ENCODE data around the gene LRRN2. TPM values are rescaled to one million over a fixed set of nuclear protein-coding genes. Genes with fewer than 3 reads are reported as not detected.

The LRRN2 gene
- total RNA-seq, 1 donor from 2014 or later, result 2.1 TPM

DNA sequence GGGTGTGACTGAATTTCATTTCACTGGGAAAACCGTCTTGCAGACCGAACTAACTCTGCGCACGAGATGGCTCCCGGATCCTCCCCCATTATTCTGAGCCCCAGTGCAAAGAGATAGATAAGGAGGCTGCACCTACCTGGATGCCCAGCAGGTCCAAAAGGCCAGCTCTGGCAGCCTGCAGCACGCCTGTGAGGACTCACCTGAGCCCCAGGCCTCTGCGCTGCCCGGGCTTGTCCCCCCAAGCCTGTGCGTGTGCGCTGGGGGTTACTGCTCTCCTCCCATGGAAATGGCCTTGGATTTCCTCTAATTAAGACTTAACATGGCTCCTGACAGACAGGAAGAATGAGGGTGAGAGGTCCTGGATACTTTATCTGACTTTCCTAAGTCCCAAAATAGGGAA lies 85.9 kb downstream of the LRRN2 start:
- no peak overlapping the region for H3K4me3 ChIP-seq (ENCODE audit: low read length in 3 of 3)
- no peak overlapping the region for H3K9ac ChIP-seq (ENCODE audit: low read depth in 1 of 3, low read length in 3 of 3)
- H3K9me3 ChIP-seq (ENCODE audit: control insufficient read depth in 3 of 3, low read length in 3 of 3), result no peaks in the 10 kb centered on the region
- peaks cover 0 to 2% (median 0%) of the 10 kb centered on the region in 3 donors for H3K36me3 ChIP-seq (ENCODE audit: control insufficient read depth in 3 of 3, insufficient read depth in 3 of 3, low read length in 3 of 3)
- H3K27ac ChIP-seq (ENCODE audit: low read depth, low read length), result no peak overlapping the region
- no peaks in the 10 kb centered on the region for H3K4me1 ChIP-seq (ENCODE audit: control insufficient read depth in 3 of 3, insufficient read depth in 3 of 3, low read length in 3 of 3)
- peaks cover 0 to 4% (median 2%) of the 10 kb centered on the region in 3 donors for H3K27me3 ChIP-seq (ENCODE audit: control insufficient read depth in 3 of 3, insufficient read depth in 3 of 3, low read length in 3 of 3)

DNA sequence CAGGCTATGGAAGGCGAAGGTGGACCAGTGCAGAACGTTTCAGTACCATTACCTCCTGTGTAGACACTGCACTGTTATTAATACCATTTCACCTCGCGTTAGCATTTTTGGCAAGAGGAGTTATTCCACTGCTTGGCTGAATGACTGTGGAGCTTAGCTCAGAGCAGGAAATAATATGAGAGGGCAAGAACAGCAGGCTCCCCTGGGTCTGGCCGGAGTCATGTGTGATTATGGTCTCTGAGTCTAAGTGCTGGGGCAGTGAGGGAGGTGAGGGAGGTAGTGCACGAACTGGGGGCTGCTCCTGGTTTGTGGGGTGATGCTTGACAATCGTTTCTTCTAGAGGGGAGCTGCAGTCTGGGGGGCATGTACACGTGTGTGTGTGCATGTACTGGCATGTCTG lies 86.4 kb downstream of the LRRN2 start:
- Histone ChIP-seq H3K27ac (ENCODE audit: low read depth, low read length) (no peak overlapping the region), H3K27me3 (ENCODE audit: control insufficient read depth in 3 of 3, insufficient read depth in 3 of 3, low read length in 3 of 3) (peaks cover 0 to 3% (median 2%) of the 10 kb centered on the region in 3 donors), H3K9me3 (ENCODE audit: control insufficient read depth in 3 of 3, low read length in 3 of 3) (no peaks in the 10 kb centered on the region), H3K9ac (ENCODE audit: low read depth in 1 of 3, low read length in 3 of 3) (no peak overlapping the region), H3K4me3 (ENCODE audit: low read length in 3 of 3) (no peak overlapping the region), H3K4me1 (ENCODE audit: control insufficient read depth in 3 of 3, insufficient read depth in 3 of 3, low read length in 3 of 3) (no peaks in the 10 kb centered on the region), H3K36me3 (ENCODE audit: control insufficient read depth in 3 of 3, insufficient read depth in 3 of 3, low read length in 3 of 3) (peaks cover 0 to 2% (median 0%) of the 10 kb centered on the region in 3 donors)

DNA sequence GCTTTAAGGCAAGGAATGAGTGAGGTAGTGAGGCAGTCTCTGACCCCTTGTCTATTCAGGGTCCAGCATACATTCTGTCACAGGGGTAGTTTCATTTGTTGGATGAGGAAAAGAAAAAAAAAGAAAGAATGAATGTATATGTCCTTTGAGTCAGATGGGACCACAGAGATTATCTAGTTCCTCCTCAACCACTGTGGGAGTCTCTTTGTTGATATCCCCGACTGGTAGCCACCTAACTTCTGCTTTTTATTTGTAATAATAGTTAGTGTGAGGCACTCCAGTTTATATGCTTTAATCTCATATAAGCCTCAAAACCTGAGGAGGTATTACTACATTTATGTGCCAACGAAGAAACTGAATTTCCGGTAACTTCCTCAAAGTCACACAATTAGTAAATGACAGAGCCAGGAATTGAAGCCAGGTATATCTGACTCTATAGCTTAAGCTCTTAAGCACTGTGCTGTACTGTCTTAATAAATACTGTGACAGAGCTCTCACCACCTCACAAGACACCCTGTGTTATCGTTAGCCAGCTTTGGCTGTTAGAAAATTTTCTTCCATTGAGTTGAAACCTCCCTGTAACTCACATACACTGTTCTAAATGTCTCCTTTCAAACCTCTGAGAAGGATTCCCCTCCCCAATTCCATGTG lies 87.1 kb downstream of the LRRN2 start:
- Histone ChIP-seq H3K4me3 (ENCODE audit: low read length in 3 of 3) (no peak overlapping the region), H3K27me3 (ENCODE audit: control insufficient read depth in 3 of 3, insufficient read depth in 3 of 3, low read length in 3 of 3) (peaks cover 0 to 2% (median 0%) of the 10 kb centered on the region in 3 donors)

DNA sequence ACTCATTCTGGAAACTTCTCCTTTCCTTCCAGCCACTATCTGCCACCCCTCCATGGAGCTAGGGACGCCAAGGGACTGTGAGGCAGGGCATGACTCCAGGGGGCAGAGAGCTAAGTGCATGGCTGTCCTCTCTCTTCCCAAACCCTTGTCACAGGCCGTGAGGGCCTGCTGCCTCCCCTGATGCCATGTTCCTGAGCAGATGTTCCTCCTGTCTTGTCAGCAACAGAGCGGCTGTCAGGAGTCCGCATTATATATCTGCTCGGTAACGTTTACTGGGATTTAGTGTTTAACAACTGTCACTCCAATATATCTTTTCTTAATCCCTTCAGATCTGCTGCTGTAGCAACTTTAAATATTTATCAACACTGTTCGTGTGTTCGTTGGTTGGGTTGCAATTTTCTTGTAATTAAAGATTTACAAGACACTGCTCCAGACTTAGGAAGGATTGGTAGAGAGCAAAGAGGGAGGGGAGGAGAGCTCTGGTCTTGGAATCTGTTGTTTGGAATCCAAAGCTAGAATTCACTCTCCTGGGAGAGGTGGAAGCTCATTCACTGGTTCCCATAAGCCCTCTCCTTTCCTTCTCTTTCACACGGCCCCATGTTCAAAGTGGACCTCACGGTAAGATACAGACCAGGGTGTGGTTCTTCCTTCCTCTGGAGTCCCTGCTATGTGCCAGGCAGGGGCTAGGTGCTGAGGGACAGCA lies 93.1 kb downstream of the LRRN2 start:
- H3K4me3 ChIP-seq (ENCODE audit: low read length in 3 of 3), result no peak overlapping the region
- no peak overlapping the region for H3K9ac ChIP-seq (ENCODE audit: low read depth in 1 of 3, low read length in 3 of 3)
- no peak overlapping the region for H3K27ac ChIP-seq (ENCODE audit: low read depth, low read length)
- H3K36me3 ChIP-seq (ENCODE audit: control insufficient read depth in 3 of 3, insufficient read depth in 3 of 3, low read length in 3 of 3), result no peaks in the 10 kb centered on the region
- H3K27me3 ChIP-seq (ENCODE audit: control insufficient read depth in 3 of 3, insufficient read depth in 3 of 3, low read length in 3 of 3), result no peaks in the 10 kb centered on the region
- H3K4me1 ChIP-seq (ENCODE audit: control insufficient read depth in 3 of 3, insufficient read depth in 3 of 3, low read length in 3 of 3), result peaks cover 0 to 6% (median 0%) of the 10 kb centered on the region in 3 donors
- no peaks in the 10 kb centered on the region for H3K9me3 ChIP-seq (ENCODE audit: control insufficient read depth in 3 of 3, low read length in 3 of 3)

More for the DNA sequence above, 87.1 kb downstream of the LRRN2 start:
- H3K9me3 ChIP-seq (ENCODE audit: control insufficient read depth in 3 of 3, low read length in 3 of 3), result no peaks in the 10 kb centered on the region
- H3K4me1 ChIP-seq (ENCODE audit: control insufficient read depth in 3 of 3, insufficient read depth in 3 of 3, low read length in 3 of 3), result no peaks in the 10 kb centered on the region
- H3K9ac ChIP-seq (ENCODE audit: low read depth in 1 of 3, low read length in 3 of 3), result no peak overlapping the region
- no peak overlapping the region for H3K27ac ChIP-seq (ENCODE audit: low read depth, low read length)
- H3K36me3 ChIP-seq (ENCODE audit: control insufficient read depth in 3 of 3, insufficient read depth in 3 of 3, low read length in 3 of 3), result peaks cover 0 to 2% (median 0%) of the 10 kb centered on the region in 3 donors

DNA sequence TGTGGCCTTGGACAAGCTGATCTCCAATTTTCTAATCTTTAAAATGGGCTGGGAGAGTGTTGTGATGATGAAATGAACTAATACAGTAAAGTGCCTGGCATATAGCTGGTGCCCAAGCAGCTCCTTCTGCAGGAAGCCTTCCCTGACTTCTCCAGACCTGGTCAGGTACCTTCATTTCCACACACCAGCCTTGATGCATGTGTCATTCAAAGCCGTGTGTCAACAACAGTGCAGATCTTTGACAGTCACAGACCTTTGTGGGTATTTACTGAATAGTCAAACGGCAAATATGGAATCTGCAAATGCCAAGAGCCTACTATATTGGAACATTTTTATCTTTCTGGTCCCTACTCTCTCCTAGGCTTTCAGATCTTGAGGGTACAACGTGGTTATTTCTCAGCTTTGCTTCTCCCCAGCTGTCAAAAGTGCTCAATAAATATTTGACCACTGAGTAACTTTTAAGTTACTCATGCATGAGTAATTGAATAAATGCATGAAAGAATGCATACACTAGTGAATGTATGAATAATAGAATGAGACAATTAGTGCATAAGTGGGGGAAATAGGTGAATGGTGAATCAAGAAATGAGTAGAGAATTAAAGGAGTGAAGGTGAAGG lies 94.0 kb downstream of the LRRN2 start:
- no peaks in the 10 kb centered on the region for H3K9me3 ChIP-seq (ENCODE audit: control insufficient read depth in 3 of 3, low read length in 3 of 3)
- no peak overlapping the region for H3K4me3 ChIP-seq (ENCODE audit: low read length in 3 of 3)
- peaks cover 0 to 6% (median 0%) of the 10 kb centered on the region in 3 donors for H3K4me1 ChIP-seq (ENCODE audit: control insufficient read depth in 3 of 3, insufficient read depth in 3 of 3, low read length in 3 of 3)

DNA sequence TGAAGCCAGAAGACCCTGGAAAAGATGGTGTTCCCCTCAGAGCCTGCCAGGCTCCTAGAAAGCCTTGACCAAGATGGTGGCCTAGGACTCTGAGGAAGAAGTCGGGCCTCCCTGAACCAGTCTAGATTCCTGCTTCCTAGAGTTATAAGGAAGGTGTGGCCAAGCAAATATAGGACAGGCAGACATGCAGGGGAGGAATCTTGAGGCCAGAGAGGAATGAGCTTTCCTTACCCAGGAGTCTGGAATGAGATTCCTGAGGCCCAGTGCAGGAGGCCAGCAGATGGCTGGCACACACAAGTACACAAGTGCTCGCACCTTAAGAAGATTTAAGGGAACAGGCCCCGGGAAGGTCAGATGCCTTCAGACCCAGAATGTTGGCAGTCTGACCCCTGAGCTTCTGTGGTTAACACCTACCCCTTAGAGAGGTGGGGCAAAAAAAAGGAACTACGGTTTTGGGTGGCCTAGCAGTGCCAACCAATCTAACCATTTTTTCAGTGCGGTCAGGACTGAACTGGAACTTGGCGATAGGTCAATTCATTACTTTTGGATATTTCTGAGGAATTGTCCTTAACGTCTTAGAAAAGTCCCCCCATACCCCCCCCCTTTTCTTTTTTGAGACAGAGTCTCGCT lies 96.0 kb downstream of the LRRN2 start:
- Histone ChIP-seq H3K4me1 (ENCODE audit: control insufficient read depth in 3 of 3, insufficient read depth in 3 of 3, low read length in 3 of 3) (peaks cover 0 to 6% (median 0%) of the 10 kb centered on the region in 3 donors), H3K9me3 (ENCODE audit: control insufficient read depth in 3 of 3, low read length in 3 of 3) (no peaks in the 10 kb centered on the region), H3K36me3 (ENCODE audit: control insufficient read depth in 3 of 3, insufficient read depth in 3 of 3, low read length in 3 of 3) (no peaks in the 10 kb centered on the region), H3K9ac (ENCODE audit: low read depth in 1 of 3, low read length in 3 of 3) (no peak overlapping the region), H3K27me3 (ENCODE audit: control insufficient read depth in 3 of 3, insufficient read depth in 3 of 3, low read length in 3 of 3) (no peaks in the 10 kb centered on the region), H3K27ac (ENCODE audit: low read depth, low read length) (no peak overlapping the region), H3K4me3 (ENCODE audit: low read length in 3 of 3) (no peak overlapping the region)

More for the DNA sequence above, 94.0 kb downstream of the LRRN2 start:
- H3K36me3 ChIP-seq (ENCODE audit: control insufficient read depth in 3 of 3, insufficient read depth in 3 of 3, low read length in 3 of 3), result no peaks in the 10 kb centered on the region
- no peak overlapping the region for H3K9ac ChIP-seq (ENCODE audit: low read depth in 1 of 3, low read length in 3 of 3)
- H3K27me3 ChIP-seq (ENCODE audit: control insufficient read depth in 3 of 3, insufficient read depth in 3 of 3, low read length in 3 of 3), result no peaks in the 10 kb centered on the region
- no peak overlapping the region for H3K27ac ChIP-seq (ENCODE audit: low read depth, low read length)

DNA sequence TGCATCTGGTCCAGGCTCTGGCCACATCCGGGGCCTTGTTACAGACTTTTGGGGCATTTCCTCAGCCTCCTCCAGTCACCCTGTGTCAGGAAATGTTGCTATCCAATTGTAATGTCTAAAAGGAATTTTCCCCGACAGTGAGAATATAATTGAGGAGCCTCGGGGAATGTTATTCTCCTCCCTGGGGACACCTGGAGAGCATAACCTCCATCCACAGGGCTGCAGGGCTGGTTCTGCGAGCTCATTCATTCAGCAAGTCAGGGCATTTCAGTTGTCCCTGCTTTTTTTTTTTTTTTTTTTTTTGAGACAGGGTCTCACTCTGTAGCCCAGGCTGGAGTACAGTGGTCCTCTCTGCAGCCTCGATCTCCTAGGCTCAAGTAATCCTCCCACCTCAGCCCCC lies 96.7 kb downstream of the LRRN2 start:
- H3K9ac ChIP-seq (ENCODE audit: low read depth in 1 of 3, low read length in 3 of 3), result no peak overlapping the region
- H3K27me3 ChIP-seq (ENCODE audit: control insufficient read depth in 3 of 3, insufficient read depth in 3 of 3, low read length in 3 of 3), result no peaks in the 10 kb centered on the region
- H3K9me3 ChIP-seq (ENCODE audit: control insufficient read depth in 3 of 3, low read length in 3 of 3), result no peaks in the 10 kb centered on the region
- H3K36me3 ChIP-seq (ENCODE audit: control insufficient read depth in 3 of 3, insufficient read depth in 3 of 3, low read length in 3 of 3), result no peaks in the 10 kb centered on the region
- no peak overlapping the region for H3K4me3 ChIP-seq (ENCODE audit: low read length in 3 of 3)
- no peak overlapping the region for H3K27ac ChIP-seq (ENCODE audit: low read depth, low read length)
- H3K4me1 ChIP-seq (ENCODE audit: control insufficient read depth in 3 of 3, insufficient read depth in 3 of 3, low read length in 3 of 3), result peaks cover 0 to 6% (median 0%) of the 10 kb centered on the region in 3 donors

DNA sequence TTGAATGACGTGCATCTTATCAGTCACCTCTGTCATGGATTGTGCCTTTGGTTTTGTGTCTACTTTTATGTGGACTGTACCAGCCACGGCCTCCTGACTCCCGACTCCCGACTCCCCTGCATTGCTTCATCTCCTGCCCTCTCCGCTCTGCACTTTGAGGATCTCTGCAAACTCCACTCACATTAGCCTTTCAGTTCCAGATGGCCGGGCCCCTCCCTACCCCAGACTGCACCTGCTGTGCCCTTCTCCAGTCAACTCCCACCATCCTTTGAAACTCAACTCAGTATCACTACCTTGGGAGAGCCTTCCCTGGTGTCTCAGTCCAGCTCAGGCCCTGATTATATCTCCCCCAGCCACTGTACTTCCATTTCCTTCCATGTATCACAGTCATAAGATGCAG lies 97.9 kb downstream of the LRRN2 start:
- Histone ChIP-seq H3K4me3 (ENCODE audit: low read length in 3 of 3) (no peak overlapping the region), H3K9me3 (ENCODE audit: control insufficient read depth in 3 of 3, low read length in 3 of 3) (no peaks in the 10 kb centered on the region), H3K4me1 (ENCODE audit: control insufficient read depth in 3 of 3, insufficient read depth in 3 of 3, low read length in 3 of 3) (peaks cover 0 to 6% (median 0%) of the 10 kb centered on the region in 3 donors), H3K9ac (ENCODE audit: low read depth in 1 of 3, low read length in 3 of 3) (no peak overlapping the region), H3K27ac (ENCODE audit: low read depth, low read length) (no peak overlapping the region), H3K36me3 (ENCODE audit: control insufficient read depth in 3 of 3, insufficient read depth in 3 of 3, low read length in 3 of 3) (no peaks in the 10 kb centered on the region), H3K27me3 (ENCODE audit: control insufficient read depth in 3 of 3, insufficient read depth in 3 of 3, low read length in 3 of 3) (no peaks in the 10 kb centered on the region)

DNA sequence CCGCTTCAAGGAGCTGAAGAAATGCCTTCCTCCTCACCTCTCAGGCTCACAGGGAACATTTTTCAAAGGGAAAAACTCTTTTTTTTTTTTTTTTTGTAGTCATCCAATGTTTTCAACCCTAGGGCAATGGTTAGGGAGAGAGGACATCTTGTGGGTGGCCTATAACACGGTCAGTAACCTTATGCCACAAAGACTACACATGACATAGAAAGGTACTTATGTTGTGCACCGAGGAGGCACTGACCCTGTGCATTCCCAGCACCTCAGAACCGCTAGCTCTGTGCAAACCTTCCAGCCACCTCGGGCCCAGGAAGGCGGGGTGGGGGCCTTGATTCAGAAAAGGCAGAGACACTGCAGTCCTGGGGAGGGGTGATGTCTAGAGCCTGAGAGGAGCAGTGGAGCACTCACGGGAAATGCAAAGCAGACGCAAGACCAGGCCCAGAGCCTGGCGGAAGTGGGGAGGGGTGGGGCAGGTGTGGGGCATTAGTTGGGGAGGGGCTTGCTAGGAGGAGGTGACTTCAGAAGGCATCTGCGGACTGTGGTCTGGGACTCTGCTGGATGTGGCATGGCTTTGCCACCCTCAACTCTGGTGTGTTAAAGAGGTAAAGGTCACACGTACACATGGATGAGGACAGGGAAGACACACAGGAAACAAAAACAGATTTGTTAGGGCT lies 100.7 kb downstream of the LRRN2 start:
- no peaks in the 10 kb centered on the region for H3K9me3 ChIP-seq (ENCODE audit: control insufficient read depth in 3 of 3, low read length in 3 of 3)
- no peak overlapping the region for H3K9ac ChIP-seq (ENCODE audit: low read depth in 1 of 3, low read length in 3 of 3)
- peaks cover 0 to 5% (median 0%) of the 10 kb centered on the region in 3 donors for H3K36me3 ChIP-seq (ENCODE audit: control insufficient read depth in 3 of 3, insufficient read depth in 3 of 3, low read length in 3 of 3)
- no peak overlapping the region for H3K4me3 ChIP-seq (ENCODE audit: low read length in 3 of 3)
- no peaks in the 10 kb centered on the region for H3K27me3 ChIP-seq (ENCODE audit: control insufficient read depth in 3 of 3, insufficient read depth in 3 of 3, low read length in 3 of 3)
- H3K4me1 ChIP-seq (ENCODE audit: control insufficient read depth in 3 of 3, insufficient read depth in 3 of 3, low read length in 3 of 3), result no peaks in the 10 kb centered on the region
- H3K27ac ChIP-seq (ENCODE audit: low read depth, low read length), result no peak overlapping the region

Measured in skeletal muscle tissue (tissue), 4 donors.